Tibial artery (tissue), 4 donors: ENCODE results near the gene NLRP13.

Experiments
- DNase-seq, 2 donors: peaks; one replicate each; pipeline ENCODE4 v3.0.0-alpha.2; 2019
- H3K27ac ChIP-seq, 2 donors: fragments of 200-600 bp; sonication (generic) in 1 of 2; 1 replicate in 1 of 2; 2 replicates in 1 of 2; pipeline ENCODE4 v1.5.1; 2018 to 2019; ENCODE audit warnings: mild to moderate bottlenecking in 1 of 2
- H3K27me3 ChIP-seq, 2 donors: fragments of 200-600 bp; sonication (generic) in 1 of 2; one replicate each; pipeline versions ENCODE4 v1.5.1 to v1.6.0; 2016 to 2019
- H3K36me3 ChIP-seq, 3 donors: fragments of 200-600 bp; sonication (generic) in 2 of 3; one replicate each; pipeline ENCODE4 v1.5.1; 2016 to 2019; ENCODE audit warnings: mild to moderate bottlenecking in 2 of 3
- H3K4me1 ChIP-seq, 4 donors: fragments of 200-600 bp; sonication (generic) in 2 of 4; 1 replicate in 3 of 4; 2 replicates in 1 of 4; pipeline ENCODE4 v1.5.1; 2016 to 2019
- H3K4me3 ChIP-seq, 2 donors: fragments of 200-600 bp; sonication (generic) in 1 of 2; 1 replicate in 1 of 2; 2 replicates in 1 of 2; pipeline ENCODE4 v1.5.1; 2018 to 2019; ENCODE audit warnings: mild to moderate bottlenecking in 2 of 2
- H3K9me3 ChIP-seq, 3 donors: fragments of 200-600 bp; sonication (generic) in 1 of 3; one replicate each; pipeline ENCODE4 v1.5.1; 2016 to 2019
- CTCF ChIP-seq, 2 experiments: fragments of 200-600 bp in 1 of 2; fragments of 450-650 bp in 1 of 2; IDR thresholded peaks; one replicate each; pipeline ENCODE4 v1.5.1; 2017 to 2019; ENCODE audit warnings: antibody characterized with exemption in 2 of 2, mild to moderate bottlenecking in 1 of 2, moderate library complexity in 1 of 2
- intact Hi-C: fragments of 100-400 bp; cut with DNase I; formaldehyde crosslinking; loops from one replicate; pipeline ENCODE4 v1.15.0; 2023; ENCODE audit warnings: low total_unique reads

NLRP13 gene

GRCh38 chr19:55855160-55855559 is 77.0 kb downstream of the NLRP13 start:
- no peak overlapping the region for H3K4me3 ChIP-seq
- H3K36me3 ChIP-seq, result no peaks in the 10 kb centered on the region
- H3K4me1 ChIP-seq, result no peaks in the 10 kb centered on the region
- H3K9me3 ChIP-seq, result no peaks in the 10 kb centered on the region
- no peaks in the 10 kb centered on the region for H3K27me3 ChIP-seq
- no peak for DNase-seq
- intact Hi-C loops, result no loop called here
- no peak for TF ChIP-seq CTCF (IDR thresholded peaks at IDR 0.05)
- no peak overlapping the region for H3K27ac ChIP-seq
